ENCODE measurements around the gene ITPKC. TPM values are rescaled to one million over a fixed set of nuclear protein-coding genes. Genes with fewer than 3 reads are reported as not detected.

ITPKC gene
- total RNA-seq, 2 experiments from 2014 or later: 5.5 to 6.5 TPM

DNA sequence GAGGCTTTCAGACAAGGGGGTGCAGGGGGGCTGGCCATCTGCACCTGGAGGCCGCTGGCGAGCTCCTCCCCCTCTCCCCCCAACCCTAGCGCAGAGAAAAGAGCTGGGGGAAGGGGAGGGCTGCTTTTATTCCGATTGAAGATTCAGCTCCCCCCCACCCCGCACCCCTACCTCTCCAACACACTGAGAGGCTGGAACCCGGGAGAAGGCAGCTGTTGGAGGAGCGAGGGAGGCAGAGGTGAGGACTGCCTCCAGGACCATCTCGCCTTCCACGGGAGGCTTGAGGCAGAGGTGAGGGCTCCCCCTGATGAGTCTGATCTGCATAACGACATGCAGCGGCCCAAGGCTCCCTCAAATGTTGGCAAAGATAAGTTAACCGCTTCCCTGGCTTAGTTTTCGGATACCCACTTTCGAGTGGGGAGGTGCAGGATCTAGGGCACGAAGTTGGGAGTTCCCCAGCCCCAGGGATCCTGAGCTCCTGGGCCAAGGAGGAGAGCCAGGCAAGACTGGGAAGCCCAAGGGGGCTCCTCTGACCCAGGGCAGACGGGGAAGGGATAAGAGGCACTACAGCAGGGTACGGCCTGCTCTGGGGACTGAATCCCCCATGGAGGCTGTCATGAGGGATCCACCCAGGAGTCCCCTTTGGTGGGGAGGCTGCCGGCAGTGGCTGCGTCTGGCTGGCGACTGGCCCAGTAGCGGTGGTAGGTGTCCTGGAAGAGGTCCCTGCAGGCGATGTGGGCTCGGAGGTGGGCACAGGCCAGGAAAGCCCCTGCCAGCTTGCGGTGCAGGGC, 25.3 kb upstream of the ITPKC start:
- ChIA-PET POLR2A (interaction anchor here (0.6 to 0.7 kb wide), 2 partner anchors 26 to 1149 kb away, joined by 3 to 4 read pairs; no protein-coding TSS in a partner anchor), CTCF (ENCODE audit: unreplicated experiment) (interaction anchor here (0.6 kb wide), 1 partner anchor 26 kb away, joined by 3 read pairs; no protein-coding TSS in a partner anchor)
- BruUV-seq (replicated peaks): no TSS peak
- Histone ChIP-seq H3K9me2 (ENCODE audit: insufficient read depth, low read length) (no peaks in the 10 kb centered on the region), H3K27ac (ENCODE audit: low read depth, low read length, poor library complexity, severe bottlenecking) (no peak overlapping the region), H3K9me3 (ENCODE audit: low read length) (no peaks in the 10 kb centered on the region), H3K4me1 (ENCODE audit: insufficient read depth, low read length, poor library complexity, severe bottlenecking) (peaks cover 17% of the 10 kb centered on the region), H3K4me2 (ENCODE audit: low read length) (peak overlapping the region; percentile 95), H3K79me2 (ENCODE audit: insufficient read depth, low read depth, low read length) (no peaks in the 10 kb centered on the region), H3K36me3 (ENCODE audit: insufficient read depth, low read length) (no peaks in the 10 kb centered on the region; the same call in 1 of the 2 replicates), H4K20me1 (ENCODE audit: insufficient read depth, low read length) (no peaks in the 10 kb centered on the region), H3K4me3 (ENCODE audit: low read depth, low read length, poor library complexity, severe bottlenecking) (peak overlapping the region; percentile 66), H2AFZ (ENCODE audit: low read length) (no peak overlapping the region; the same call in 1 of the 2 replicates)
- DNase-seq (ENCODE audit: low spot score): peak; percentile 13
- intact Hi-C loops (cut with micrococcal nuclease; ENCODE audit: unreplicated experiment): no loop called here
- TF ChIP-seq EZH2phosphoT487 (IDR thresholded peaks at IDR 0.05; ENCODE audit: borderline replicate concordance, low read depth, low read length): no peak

DNA sequence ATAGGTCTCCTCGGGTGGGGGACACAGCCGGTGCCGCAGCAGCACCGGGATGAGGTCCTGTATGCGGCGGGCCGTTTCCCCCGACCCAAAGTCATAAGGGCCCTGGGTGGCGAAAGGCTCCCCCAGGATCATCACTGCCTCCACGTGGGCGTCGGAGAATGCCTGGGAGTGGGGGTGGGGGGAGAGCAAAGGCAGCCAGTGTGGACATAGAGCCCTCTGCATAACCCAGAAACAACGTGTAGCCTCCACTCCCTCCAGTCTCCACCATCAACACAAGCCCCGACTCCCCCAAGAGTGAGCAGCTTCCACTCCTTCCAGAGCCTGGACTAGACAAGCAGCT, 24.7 kb upstream of the ITPKC start:
- no peak for TF ChIP-seq EZH2phosphoT487 (IDR thresholded peaks at IDR 0.05; ENCODE audit: borderline replicate concordance, low read depth, low read length)
- no peak for TF ChIP-seq CTCF (conservative IDR thresholded peaks at IDR 0.05; ENCODE audit: low read length)
- Histone ChIP-seq H3K4me2 (ENCODE audit: low read length) (no peak overlapping the region), H3K9me3 (ENCODE audit: low read length) (no peaks in the 10 kb centered on the region), H3K9me2 (ENCODE audit: insufficient read depth, low read length) (no peaks in the 10 kb centered on the region), H3K27ac (ENCODE audit: low read depth, low read length, poor library complexity, severe bottlenecking) (no peak overlapping the region), H2AFZ (ENCODE audit: low read length) (no peak overlapping the region), H3K4me3 (ENCODE audit: low read depth, low read length, poor library complexity, severe bottlenecking) (no peak overlapping the region), H3K36me3 (ENCODE audit: insufficient read depth, low read length) (no peaks in the 10 kb centered on the region; the same call in 1 of the 2 replicates), H3K4me1 (ENCODE audit: insufficient read depth, low read length, poor library complexity, severe bottlenecking) (peaks cover 17% of the 10 kb centered on the region), H4K20me1 (ENCODE audit: insufficient read depth, low read length) (no peaks in the 10 kb centered on the region), H3K79me2 (ENCODE audit: insufficient read depth, low read depth, low read length) (no peaks in the 10 kb centered on the region)
- ChIA-PET POLR2A (no interaction called here), CTCF (ENCODE audit: unreplicated experiment) (no interaction called here)
- intact Hi-C loops (cut with micrococcal nuclease; ENCODE audit: unreplicated experiment): no loop called here
- DNase-seq (ENCODE audit: low spot score): no peak
- BruUV-seq (replicated peaks): no TSS peak

DNA sequence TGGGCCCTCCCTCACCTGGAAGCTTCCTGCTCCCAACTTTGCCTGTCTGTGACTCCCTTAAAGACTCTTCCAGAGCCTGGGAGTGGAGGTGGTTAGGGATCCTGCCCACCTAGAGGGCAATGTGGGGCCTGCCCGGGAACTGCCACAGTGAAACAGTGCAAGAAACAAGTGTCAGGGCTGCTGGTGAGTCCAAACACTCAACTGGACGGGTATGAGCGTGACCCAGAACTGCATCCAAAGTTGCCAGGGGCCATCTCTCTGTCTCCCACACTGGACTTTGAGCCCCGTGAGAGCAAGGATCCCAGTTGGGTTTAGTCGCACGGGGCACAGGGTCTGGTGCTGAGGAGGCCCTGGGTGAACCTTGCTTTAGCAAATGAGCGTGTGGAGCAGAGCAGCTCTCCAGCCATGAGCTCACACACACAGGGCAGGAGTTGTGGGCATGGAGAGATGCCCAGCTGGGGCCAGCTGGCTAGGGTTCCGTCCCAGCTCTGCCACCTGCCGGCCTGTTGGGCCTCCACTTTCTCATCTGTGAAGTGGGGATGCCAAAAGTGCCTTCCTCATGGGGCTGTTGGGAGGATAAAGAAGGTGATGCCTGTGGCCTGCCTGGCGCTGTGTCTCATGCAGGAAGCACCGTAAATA, 23.6 kb upstream of the ITPKC start:
- DNase-seq (ENCODE audit: low spot score): no peak
- H4K20me1 ChIP-seq (ENCODE audit: insufficient read depth, low read length): no peaks in the 10 kb centered on the region
- no peaks in the 10 kb centered on the region for H3K79me2 ChIP-seq (ENCODE audit: insufficient read depth, low read depth, low read length)
- H3K27ac ChIP-seq (ENCODE audit: low read depth, low read length, poor library complexity, severe bottlenecking): no peak overlapping the region
- no peak overlapping the region for H3K4me3 ChIP-seq (ENCODE audit: low read depth, low read length, poor library complexity, severe bottlenecking)
- intact Hi-C loops (cut with micrococcal nuclease; ENCODE audit: unreplicated experiment): no loop called here
- peaks cover 17% of the 10 kb centered on the region for H3K4me1 ChIP-seq (ENCODE audit: insufficient read depth, low read length, poor library complexity, severe bottlenecking)
- H3K36me3 ChIP-seq (ENCODE audit: insufficient read depth, low read length): no peaks in the 10 kb centered on the region; the same call in 1 of the 2 replicates
- H3K9me2 ChIP-seq (ENCODE audit: insufficient read depth, low read length): no peaks in the 10 kb centered on the region
- POLR2A ChIA-PET: no interaction called here
- no peaks in the 10 kb centered on the region for H3K9me3 ChIP-seq (ENCODE audit: low read length)
- no TSS peak for BruUV-seq (replicated peaks)
- no peak overlapping the region for H3K4me2 ChIP-seq (ENCODE audit: low read length)
- no peak for TF ChIP-seq CTCF (conservative IDR thresholded peaks at IDR 0.05; ENCODE audit: low read length)
- no peak for TF ChIP-seq EZH2phosphoT487 (IDR thresholded peaks at IDR 0.05; ENCODE audit: borderline replicate concordance, low read depth, low read length)
- no peak overlapping the region for H2AFZ ChIP-seq (ENCODE audit: low read length)
- CTCF ChIA-PET (ENCODE audit: unreplicated experiment): no interaction called here
